GM21737 (cell line): ENCODE data around the gene AK5.
"Not testable (repeated sequence)": the region's sequence is repeated elsewhere in the genome, so short reads cannot be mapped to it uniquely, and the experiment has no call there.

Source experiments
- ATAC-seq: cut with Tn5 transposase; IDR thresholded peaks from one replicate; pipeline ENCODE4 v1.9.1; 2021; ENCODE audit warnings: mild to moderate bottlenecking, moderate library complexity; ENCODE audit not compliant: unreplicated experiment

AK5 gene

DNA sequence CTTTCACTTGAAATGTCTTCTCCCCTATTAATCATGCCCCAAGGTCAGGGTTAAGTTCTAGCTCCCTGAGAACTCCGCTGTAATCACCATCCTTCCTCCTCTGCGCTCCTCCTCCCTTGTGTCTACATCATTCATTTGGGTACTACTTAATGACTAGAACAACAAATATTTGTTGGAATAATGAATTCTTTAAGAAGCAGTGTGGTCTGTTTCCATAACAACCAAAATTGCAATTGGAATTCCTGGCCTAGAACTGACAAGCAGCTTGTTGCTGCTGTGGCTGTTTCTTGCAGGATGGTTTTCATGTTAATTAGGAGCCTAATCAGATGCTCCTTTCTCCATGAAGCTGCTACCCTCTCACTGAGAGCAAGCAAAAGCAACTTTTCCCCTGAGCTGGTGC, 208.1 kb downstream of the AK5 start:
- no peak for ATAC-seq

DNA sequence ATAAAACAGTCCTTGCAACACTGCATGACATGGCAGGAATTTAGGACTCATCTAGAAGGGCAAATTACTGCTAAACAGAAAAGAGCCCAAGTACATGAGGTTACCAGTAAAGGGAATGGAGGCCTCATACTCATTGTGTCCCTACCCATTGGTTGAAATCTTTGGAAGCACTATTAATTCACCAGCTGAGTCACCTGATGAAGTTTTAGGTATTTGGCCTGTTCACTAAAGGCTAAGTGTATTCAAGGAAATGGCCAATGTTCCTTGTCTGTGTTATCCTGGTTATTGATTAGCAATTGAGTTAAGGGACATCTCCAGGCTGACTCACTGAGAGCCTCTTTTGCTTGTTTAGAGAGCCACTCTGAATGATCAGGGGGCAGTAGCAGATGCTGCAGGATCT, 212.2 kb downstream of the AK5 start:
- no peak for ATAC-seq

DNA sequence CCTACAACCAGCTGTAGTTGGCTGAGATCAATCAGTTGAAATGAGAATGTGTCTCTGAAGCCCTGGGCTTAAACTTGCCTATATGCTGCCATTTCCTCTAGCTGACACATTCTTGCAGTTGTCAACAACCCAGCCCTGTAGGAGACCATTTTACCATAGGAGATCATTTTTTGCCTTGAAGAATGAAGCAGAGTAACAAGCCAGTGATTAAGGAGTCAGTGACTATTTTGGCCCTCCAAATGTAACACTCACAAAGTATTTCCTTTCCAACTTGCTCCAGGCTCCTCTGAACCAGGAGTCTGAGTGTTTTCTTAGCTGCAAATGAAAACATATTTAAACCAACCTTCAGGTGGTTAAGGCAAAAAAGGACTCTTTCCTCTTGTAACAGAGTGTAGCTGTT, 217.1 kb downstream of the AK5 start:
- no peak for ATAC-seq

DNA sequence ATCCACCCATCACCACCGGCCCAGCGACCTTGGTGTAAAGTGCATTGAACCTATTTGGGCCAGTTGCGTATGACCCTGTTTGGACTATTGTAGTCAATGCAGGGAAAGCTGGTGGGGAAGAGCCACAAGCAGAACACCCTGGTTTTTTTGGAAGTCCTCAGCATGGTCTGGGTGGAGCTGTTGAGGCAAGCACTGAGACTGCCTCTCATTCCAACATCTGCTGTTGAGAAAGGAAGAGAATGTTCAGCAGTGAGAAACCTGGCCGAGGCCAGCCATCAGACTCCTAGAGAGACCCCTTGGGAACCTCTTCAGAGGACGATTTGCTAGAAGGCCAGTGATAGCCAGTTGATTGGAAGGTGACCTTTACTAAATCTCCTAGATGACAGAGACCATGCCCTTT, 217.6 kb downstream of the AK5 start:
- ATAC-seq = no peak

DNA sequence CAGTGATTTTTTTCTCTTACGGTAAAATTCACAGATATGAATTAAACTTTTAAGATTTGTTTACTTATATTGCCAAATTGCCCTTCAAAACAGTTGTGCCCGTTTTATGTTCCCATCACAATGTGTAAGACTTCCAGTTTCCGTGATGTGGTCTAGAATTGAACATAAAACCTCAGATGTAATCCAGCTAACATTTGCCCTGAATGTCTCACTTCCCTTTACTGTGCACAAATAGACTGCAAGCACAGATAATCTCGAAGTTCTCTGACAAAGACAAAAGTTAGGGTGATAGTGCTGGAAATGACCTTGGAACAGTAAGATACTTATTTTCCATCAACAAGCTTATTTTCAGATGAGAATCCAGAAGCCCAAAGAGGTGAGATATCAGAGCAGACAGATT, 223.2 kb downstream of the AK5 start:
- no peak for ATAC-seq

DNA sequence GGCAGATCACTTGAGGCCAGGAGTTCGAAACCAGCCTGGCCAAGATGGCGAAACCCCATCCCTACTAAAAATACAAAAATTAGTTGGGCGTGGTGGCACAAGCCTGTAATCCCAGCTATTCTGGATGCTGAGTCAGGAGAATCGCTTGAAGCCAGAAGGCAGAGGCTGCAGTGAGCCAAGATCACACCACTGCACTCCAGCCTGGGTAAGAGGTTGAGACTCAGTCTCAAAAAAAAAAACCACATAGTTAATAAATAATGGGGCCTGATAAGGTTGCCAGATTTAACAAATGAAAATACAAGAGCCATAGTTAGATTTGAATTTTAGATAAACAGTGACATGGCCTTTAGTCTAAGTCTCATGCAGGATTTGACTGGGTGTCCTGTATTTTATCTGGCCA, 225.0 kb downstream of the AK5 start:
- ATAC-seq = no peak

DNA sequence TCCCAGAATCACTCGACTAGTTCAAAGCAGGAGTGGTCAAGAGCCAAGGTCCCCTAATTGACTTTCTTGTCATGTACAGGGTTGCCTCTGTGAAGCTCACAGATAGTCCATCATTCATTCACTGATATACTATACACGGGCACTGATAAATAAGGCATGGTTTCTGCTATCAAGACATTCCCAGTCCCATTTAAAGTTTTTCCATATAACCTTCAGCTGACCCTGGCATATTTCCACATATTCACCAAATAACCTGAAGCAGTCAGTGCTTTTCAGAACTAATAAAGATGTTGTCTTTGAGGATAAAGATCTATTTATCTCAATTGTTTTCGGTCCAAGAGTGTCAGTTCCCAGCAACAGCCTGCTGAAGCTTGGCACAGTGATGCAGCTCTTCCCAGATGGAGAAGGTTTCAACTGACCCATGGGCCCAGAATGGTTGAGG, 227.3 kb downstream of the AK5 start:
- ATAC-seq = no peak

DNA sequence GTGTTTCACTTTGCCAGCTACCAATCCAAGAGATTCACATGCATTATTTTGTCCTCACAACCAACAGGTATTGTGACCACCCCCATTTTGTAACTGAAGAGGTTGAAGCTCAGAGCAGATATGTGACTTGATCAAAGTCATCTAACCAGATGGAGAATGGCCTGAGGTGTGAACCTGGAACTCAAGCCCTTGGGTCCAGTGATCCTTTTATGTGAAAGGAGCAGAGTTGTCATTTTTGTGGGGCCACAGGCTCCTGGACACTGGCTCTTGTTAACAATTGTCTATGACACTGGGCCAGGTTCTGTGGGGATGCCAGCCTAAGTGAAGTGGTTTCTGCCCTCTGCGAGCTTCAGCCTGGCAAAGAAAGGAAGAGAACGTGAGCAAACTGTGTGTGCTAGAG, 228.1 kb downstream of the AK5 start:
- ATAC-seq = no peak

DNA sequence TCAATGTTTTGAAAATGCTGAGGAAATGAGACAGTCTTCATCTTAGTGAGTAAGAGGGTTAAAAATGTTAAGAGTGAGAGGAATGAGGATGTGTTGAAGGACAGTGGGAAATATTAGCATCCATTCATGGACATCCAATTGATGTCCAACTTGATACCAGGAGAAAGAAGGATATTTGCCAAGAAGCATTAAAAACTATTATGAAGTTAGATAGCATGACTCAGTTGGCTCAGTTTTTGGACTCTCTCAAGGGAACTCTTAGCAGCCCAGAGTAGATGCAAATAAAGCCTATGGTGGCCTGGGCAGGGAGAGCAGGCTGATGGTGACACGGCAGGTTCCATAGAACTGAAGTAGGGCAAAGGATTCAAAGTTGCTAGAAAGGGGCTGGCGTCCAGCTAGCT, 229.6 kb downstream of the AK5 start:
- no peak for ATAC-seq

DNA sequence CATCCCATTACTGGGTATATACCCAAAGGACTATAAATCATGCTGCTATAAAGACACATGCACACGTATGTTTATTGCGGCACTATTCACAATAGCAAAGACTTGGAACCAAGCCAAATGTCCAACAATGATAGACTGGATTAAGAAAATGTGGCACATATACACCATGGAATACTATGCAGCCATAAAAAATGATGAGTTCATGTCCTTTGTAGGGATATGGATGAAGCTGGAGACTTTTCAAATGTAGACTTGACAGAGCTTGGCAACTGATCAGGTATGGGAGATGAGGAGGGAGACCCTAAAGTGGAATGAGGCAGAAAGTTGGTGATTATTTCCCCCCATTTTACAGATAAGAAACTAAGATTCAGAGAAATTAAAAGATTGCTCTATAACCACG, 230.8 kb downstream of the AK5 start:
- ATAC-seq = not testable (repeated sequence)

DNA sequence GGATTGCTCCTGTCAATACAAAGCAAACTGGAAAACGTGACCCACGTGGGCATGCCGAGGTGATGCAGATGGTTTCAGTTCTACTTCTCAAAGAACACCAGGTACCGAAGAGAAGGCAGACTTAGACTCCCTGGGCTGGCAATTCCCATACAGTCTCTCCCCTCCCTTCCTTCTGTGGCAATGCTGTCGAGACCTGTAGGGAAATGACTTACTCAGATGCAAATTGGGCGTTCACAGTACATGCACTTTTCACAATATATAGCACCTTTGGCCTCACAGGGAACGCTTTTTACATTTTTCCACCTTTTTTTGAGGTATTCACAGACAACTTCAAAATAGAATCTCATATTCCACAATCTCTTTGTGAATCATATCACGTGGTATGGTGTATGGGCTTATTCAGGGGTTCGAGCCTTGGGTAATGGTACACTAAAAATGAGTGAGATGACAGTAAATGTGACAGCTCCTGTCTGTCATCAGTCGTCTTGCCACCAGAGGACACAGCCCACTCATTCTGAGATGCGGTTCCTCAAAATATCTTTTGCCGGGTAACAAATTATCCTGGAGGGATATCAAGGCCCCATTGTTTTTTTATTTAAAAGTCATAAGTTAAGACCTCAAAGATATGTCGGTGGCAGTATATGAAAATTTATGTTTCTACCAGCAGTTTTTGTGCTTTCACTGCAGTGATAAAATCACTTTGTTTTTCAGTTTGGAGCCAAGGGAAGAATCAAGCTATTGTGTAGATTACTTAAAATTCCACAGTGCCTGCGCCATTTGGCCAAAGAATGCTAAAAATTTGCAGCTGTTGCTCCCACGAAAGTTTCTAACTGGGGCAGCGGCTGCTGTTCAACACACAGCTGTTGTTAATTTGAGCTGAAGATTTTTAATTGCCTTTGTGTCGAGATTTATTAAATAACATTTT, 232.3 kb downstream of the AK5 start:
- ATAC-seq = no peak

DNA sequence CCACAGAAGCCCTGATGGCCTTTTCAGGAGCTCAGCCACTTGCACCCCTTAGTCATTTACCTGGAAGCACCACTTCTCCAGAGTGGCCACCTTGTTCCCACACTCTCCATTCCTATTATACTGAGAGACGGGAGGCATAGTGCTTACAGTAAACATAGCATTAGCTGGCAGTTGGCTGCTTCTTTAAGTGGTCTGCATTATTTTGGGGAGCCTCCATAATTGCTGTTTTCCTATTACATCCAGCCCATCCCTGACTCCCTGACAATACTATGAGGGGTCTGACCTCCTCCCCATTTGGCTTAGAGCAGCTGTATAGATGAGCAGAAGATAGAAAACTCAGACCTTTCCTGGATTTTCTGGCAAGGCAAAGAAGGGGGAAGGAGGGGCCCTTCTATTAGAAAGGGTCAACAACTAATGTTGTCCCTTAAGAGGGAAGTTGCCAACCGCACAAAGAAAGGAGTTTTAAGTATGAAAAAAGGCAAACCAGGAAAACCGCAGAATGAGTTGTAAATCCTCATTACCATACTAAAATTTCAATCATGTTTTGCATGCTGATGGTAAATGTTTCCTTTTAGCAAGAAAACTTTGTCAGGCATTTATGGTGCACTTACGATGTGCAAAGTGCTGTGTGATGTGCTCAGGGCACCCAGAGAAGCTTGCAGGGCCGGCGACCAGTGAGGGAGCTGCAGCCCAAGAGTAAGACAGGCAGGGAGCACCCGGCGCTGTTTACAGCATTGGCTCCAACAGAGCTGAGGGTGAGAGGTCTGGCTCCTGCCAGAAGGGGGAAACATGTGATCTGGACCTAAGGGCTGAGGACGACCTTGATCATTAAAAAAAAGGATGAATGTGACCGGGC, 233.3 kb downstream of the AK5 start:
- ATAC-seq = no peak

DNA sequence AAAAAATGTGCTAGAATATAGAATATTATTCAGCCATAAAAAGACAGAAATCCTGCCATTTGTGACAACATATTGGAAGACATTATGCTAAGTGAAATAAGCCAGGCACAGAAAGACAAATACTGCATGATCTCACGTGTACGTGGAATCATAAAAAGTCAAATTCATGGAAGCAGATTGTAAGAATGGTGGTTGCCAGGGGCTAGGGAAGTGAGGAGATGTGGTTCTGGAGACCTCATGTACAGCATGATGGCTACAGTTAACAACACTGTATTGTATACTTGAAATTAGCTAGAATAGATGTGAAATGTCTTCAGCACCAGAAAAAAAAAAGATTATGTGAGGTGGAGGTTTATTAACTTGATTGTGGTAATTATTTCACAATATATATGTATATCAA, 234.3 kb downstream of the AK5 start:
- ATAC-seq = no peak

DNA sequence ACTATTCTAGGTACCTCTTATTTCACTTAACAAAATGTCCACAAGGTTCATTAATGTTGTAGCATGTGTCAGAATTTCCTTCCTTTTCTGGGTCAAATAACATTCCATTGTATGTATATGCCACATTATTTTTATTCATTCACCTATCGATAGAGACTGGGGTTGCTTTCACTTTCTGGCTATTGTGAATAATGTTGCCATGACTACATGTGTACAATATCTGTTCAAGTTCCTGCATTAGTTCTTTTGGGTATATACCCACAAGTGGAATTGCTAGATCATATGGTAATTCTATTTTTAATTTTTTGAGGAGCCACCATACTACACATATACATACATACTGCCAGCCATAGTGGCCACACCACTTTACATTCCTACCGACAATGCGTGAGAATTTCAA, 242.2 kb downstream of the AK5 start:
- no peak for ATAC-seq

DNA sequence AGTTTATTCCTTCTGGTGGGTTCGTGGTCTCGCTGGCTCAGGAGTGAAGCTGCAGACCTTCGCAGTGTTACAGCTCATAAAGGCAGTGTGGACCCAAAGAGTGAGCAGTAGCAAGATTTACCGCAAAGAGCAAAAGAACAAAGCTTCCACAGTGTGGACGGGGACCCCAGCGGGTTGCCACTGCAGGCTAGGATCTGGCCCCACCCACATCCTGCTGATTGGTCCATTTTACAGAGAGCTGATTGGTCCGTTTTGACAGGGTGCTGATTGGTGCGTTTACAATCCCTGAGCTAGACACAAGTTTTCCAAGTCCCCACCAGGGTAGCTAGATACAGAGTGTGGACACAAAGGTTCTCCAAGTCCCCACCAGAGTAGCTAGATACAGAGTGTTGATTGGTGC, 249.3 kb downstream of the AK5 start:
- ATAC-seq = not testable (repeated sequence)

DNA sequence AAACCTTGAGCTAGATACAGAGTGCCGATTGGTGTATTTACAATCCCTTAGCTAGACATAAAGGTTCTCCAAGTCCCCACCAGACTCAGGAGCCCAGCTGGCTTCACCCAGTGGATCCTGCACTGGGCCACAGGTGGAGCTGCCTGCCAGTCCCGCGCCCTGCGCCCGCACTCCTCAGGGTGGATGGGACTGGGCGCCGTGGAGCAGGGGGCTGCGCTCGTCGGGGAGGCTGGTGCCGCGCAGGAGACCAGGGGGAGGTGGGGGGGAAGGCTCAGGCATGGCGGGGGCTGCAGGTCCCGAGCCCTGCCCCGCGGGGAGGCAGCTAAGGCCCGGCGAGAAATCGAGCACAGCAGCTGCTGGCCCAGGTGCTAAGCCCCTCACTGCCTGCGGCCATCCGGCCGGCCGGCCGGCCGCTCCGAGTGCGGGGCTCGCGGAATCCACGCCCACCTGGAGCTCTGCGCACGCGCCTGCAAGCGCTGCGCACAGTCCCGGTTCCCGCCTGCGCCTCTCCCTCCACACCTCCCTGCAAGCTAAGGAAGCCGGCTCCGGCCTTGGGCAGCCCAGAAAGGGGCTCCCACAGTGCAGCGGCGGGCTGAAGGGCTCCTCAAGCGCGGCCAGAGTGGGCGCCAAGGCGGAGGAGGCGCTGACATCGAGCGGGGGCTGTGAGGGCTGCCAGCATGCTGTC, 249.9 kb downstream of the AK5 start:
- not testable (repeated sequence) for ATAC-seq

DNA sequence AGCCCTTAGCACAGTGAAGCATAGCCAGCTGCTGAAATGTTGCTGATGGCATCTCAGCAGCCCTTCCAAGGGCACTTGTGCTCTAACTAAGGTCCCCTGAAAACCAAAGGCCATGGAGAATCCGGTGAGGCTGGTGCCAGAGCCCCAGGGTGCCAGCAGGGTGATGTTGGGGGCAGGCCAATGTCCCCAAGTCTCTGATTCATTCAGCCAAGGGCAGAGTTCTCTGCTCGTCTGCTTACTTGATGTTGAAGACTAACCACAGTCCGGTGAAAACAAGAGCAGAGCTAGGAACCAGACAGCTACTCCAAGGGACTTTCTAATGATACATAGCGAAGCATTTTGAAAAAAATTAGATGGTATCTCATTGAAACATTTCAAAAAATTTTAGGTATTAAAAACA, 250.8 kb downstream of the AK5 start:
- ATAC-seq = no peak

DNA sequence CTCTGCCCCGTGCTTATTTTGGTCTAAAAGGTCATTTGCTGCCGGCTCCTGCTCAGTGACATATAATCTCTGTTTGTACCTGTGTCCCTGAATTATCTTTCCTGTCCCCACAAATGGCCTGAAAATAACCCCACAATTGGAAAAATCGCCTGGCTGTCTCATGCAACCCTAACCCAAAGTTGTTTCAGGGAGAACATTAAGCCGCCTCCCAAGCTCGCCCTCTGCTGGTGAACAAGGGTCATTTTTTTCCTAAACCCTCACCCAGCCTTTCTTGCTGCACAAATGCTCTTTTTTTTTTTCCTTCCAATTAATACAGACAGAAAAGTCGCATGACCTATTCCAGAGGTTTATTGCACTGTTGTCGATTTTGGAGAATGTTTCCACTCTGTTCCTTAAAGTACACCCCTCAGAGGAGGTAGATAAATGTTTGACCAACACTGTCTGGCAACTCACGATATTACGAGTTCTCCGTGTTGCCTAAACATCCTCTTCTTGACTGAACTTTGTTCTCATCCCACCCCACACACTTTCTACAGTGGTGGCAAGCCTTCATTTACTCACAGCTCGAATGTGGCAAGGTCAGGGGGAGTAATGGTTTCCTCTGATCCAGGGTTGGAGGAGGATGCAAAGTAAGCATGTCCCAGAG, 252.0 kb downstream of the AK5 start:
- ATAC-seq = no peak

DNA sequence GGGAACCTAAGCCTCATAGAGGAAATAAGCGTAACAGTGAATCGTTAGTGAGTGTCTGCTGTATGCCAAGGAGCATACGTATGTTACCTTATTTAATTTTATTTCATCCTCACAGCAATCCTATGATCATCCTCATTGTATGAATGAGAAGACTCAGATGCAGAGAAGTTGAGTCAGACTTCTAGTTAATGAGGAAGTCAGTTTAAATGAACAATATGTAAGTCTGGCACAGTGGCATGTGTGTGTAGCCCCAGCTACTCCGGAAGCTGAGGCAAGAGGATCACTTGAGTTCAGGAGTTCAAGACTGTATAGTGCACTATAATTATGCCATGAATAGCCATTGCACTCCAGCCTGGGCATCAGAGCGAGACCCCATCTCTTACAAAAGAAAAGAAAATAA, 252.6 kb downstream of the AK5 start:
- no peak for ATAC-seq

DNA sequence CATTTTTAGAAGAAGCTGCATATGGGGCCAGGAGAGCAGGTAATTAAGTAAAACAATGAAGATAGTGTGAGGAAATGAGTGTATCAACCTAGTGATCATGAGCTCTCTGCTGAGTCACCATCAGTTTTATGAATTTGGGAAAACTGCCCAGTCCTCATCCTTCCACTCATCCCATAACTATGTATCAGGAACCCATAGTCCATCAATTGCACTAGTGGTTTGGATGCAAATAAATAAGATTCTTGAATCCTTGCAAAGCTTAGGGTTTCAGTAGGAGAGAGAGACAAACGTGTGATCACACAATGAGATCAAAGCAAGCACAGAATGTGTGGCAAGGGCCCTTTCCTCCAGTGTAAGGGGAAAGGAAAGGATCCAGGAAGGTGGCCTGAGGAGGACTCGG, 255.0 kb downstream of the AK5 start:
- ATAC-seq = no peak

DNA sequence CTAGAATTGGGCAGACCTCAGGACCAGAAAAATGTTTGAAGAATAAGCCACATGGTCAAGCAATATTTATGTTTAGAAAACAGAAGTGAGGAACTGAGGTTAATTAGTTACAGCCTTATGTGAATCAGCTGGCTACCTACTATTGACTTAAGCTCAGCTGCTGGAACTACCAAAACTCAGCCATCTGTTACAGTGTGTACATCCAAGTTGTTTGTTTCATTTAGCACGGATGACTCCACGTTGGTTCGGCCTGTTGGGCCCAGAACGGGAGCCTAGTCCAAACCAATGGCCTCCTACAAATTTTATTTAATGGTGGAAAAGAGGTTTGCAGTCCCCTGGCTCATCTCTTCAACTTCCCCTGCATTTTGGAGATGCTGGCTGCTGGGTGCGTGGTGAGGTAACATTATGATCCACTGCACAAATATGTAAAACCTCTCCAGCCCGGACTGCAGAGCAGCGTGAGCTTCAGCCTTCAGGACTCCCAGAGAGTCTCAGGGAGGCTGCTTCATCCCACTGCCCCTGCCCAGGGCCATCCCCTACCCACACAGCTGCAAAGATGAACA, 257.2 kb downstream of the AK5 start:
- ATAC-seq = peak; percentile 77
